Urothelium cell line (cell line): ENCODE results near the gene OSGIN1.

Experiments used
- DNase-seq: peaks from one replicate; pipeline ENCODE4 v3.0.0; 2011; ENCODE audit warnings: low spot score, mixed read lengths
- FAIRE-seq: peaks from 2 replicates; lab custom pipeline; 2011; peaks lifted over from hg19 to GRCh38; lab: Jason Lieb, UNC

Gene OSGIN1, protein sequence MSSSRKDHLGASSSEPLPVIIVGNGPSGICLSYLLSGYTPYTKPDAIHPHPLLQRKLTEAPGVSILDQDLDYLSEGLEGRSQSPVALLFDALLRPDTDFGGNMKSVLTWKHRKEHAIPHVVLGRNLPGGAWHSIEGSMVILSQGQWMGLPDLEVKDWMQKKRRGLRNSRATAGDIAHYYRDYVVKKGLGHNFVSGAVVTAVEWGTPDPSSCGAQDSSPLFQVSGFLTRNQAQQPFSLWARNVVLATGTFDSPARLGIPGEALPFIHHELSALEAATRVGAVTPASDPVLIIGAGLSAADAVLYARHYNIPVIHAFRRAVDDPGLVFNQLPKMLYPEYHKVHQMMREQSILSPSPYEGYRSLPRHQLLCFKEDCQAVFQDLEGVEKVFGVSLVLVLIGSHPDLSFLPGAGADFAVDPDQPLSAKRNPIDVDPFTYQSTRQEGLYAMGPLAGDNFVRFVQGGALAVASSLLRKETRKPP

DNA sequence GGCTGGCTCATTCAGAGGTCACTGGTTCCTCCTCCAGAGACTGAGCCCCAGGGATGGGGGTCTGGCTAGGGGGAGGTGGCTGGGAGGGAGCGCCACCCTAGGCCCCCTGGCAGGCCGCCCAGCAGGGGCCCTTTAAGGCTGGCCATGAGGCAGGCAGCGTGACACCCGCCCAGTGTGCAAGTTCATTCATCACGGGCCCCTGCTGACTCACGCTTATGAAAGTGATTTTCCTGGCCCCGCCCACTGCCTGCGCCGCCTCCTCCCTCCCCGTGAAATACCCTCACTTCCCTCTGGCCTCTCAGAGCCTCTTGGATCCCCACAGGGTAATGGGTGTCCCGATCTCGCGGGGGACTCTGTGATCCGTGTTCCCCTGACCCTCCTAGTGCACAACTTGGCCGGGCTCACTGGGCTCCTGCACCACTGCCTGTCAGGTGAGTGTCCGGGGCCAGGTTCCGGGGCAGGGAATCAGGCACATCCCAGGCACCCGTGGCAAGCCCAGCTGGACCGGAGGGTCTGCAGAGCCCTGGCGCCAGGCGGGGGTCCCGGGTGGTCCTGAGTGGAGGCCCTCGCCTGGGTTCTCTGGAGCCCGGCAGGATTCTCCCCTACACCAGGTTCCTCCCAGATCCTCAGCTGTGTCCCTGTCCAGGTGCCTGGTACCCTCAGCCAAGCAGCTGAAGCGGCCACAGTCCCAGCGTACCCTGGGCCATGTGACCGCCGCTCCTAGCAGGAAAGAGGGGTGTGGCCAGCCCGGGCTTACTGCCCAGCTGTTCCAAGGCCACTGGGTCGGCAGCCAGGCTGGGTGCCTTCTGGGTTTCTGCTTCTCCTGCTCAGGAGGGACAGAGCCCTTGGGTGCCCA is at the start of gene OSGIN1:
Gene OSGIN1, plus strand, starts transcription at position 301 of the 856 bp plus-strand sequence. CDS start 4,432 bp downstream, outside the sequence.
- FAIRE-seq (no peak), DNase-seq (peak; percentile 95)

DNA sequence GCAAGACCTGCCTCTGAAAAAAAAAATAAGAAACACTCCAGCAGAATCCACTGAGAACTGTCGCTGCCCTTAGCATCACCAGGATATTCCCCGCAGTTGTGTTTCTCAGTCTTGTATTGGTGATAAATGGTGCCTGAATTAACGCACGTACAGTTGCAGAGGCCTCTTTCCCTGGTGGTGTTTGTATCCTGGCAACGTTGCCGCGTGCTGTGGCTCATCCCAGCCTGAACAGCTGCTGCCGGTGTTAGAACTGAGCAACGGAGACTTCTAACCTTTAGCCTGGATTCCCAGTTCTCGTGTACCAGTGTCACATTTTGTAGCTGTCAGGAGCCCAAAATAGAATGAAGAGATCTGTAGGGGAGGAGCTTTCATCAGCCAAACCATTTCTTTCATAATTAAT is 49.3 kb upstream of the OSGIN1 start:
- FAIRE-seq = no peak
- no peak for DNase-seq

DNA sequence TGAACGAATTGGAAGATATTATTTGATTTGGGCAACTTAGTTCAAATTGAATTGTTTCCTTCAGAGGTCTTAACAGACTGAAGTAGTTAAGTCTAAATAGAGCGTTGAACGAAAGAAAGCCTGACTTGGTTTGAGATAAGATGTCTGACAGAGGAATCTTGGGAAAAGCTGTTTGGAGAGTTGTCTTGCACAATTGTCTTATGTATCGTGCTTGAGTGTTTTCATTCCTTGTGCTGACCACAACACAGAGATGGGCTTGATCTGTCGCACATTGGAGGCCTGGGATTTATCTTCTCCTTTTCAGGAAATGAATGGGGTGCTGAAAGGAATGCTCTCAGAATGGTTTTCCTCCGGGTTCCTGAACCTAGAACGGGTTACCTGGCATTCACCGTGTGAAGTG is 46.4 kb upstream of the OSGIN1 start:
- DNase-seq (no peak), FAIRE-seq (no peak)

DNA sequence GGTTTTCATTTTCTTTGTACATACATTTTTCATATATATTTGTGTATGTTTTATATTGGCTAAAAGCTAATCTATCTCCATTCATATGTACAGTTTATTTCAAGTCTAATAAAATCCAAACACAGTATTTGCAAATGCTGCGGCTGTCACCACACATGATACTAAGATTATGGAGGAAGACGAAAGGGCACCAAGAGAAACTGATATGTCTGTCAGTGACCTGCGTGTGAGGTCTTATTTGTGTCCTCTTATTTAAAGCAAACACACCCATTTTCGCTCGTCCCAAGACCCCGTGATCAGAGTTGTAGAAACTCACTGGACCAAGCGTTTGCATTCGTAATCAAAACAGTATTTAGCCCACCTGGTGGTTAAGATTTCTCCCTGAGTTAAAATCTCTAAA is 45.9 kb upstream of the OSGIN1 start:
- FAIRE-seq (no peak), DNase-seq (no peak)

DNA sequence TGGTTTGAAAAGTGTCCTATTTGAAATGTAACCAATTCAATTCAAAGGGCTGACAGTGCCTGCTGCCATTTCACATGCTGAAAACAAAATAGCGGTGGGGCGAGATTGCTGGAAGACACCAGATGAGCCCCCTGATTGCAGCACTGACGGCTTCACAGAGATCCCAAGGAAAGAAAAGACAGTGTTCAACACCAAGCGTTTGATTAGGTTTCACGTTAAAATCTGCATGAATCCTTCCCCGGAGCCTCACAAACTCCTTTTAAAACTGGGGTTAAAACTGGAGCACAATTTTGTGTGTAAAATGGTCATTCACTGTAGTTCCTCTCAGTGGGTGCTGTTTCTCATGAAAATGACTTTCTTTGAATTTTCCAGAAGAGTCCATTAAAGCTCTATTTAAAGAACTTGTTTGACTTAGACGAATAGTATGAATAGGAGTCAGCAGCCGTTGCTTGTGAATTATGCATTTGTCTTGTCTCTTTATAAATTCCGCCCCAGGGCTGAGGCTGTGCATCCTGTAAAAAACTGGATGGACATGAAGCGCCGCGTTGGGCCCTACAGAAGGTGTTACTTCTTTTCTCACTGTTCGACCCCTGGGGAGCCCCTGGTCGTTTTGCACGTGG is 45.3 kb upstream of the OSGIN1 start:
- DNase-seq (no peak), FAIRE-seq (no peak)

DNA sequence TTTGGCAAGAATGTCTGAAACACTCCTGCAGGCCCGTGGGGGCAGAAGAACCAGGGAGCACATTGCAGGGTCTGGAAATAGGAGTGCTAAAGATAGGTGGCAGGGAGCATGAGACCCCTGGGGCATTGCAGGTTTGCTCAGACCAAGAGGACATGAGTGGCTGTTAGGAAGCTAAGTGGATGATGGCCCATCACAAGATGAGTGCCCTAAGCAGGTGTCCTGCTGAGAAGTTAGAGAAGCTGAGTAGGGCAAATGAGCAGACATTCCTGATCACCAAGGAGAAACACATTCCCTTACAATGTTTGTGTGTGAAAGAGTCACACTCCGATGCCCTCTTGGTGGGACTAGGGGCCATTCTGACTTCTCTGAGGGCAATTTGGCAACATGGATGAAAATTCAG is 44.2 kb upstream of the OSGIN1 start:
- no peak for FAIRE-seq

DNA sequence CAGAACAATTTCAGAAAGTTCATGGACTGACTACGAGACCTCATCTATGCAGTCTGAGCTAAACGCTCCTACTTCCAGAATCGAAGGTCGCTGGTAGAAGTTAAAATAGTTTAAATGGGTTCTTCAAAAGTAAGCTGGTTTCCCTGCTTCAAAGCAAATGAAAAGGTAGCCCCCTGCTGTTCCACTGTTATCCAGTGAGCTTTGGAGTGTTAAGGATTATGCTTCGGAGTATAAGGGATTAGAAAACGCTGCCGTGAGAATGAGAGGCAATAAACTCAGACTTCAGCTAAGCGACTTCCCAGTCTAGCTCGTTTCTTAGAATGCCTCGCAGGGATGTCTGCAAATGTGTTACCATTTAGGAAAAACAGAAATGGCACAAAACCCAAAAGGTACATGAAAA is 41.8 kb upstream of the OSGIN1 start:
- FAIRE-seq (no peak), DNase-seq (no peak)

More for the DNA sequence above, 44.2 kb upstream of the OSGIN1 start:
- no peak for DNase-seq

DNA sequence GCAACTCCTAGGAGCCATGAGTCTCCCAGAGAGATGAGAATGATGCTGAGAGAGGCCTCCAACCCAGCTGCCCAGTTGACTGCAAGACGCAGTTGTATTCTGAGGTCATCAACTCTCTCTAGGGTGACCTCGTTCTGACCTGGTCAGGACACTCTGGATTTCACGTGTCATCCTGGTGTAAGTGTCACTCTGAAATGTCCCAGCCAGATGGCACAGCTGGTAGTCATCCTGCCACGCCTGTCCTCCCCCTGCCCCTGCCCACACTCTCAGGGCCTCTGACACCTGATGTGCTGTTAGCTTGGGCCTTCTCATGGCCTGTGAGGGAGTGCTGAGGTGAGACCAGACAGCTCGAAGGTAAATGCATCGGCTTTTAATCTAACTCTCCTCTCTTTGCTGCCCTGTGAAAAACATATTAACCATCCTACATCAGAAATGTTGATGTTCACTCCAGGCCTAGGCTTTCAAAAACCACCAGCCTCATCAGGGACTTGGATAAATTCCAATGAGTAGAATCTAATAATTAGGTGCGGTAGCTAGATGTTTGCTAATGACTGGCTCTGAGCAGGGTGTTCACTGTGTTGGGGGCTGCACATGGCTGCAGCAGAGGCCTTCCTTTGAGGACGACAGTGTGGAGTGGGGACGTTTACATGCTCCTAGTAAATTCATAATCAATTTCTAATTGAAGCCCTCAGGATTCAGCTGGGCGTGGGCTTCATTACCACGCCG is 40.4 kb upstream of the OSGIN1 start:
- DNase-seq = no peak
- FAIRE-seq = no peak

DNA sequence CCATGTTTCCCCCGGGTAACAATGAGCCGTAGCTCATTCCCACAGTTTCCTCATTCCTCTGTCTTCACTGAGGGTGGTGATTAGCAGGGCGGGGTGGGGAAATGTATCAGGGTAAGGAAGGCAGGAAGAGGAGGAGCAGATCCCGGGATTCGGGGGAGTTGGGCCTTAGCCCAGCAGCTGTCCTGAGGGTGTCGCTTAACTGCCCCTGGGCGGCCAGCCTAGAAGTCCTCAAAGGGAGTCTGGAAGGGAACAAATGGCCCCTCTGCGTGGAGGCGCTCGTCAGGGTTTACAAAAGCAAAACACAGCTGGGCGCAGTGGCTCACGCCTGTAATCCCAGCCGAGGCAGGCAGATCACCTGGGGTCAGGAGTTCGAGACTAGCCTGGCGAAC is 39.8 kb upstream of the OSGIN1 start:
- DNase-seq (no peak), FAIRE-seq (no peak)

DNA sequence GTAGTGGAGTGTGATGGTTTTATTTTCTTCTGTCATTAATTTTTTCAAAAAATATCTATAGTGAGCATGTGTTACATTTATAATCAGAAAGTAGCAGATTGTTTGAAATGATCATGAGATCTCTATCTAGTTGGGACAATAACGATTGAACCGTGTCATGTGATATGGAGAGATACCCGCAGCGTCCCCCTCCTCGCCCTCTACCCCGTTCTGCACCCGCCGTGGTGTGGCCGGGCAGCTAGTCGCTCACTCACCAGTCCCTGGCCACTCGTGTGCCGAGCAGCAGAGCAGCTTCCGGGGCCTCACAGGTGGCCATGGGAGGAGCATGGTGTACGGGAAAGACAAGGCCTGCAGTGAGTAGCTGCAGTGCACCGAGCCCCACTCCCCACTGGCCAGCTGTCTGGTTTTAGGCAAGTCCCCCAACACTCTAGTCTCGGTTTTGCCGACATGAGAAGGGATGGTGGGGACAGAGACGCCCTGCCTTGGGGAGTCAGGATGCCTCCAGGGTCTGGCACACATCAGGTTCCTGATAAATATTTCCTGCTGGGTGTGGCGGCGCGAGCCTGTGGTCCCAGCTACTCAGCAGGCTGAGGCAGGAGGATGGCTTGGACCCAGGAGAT is 38.8 kb upstream of the OSGIN1 start:
- FAIRE-seq (no peak), DNase-seq (no peak)

DNA sequence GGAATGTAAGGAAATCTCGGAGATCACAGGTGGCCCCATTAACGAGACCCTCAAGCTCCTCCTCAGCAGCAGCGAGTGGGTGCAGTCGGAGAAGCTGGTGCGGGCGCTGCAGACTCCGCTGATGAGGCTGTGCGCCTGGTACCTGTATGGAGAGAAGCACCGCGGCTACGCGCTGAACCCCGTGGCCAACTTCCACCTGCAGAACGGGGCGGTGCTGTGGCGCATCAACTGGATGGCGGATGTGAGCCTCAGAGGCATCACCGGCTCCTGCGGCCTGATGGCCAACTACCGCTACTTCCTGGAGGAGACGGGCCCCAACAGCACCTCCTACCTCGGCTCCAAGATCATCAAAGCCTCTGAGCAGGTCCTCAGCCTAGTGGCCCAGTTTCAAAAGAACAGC is 38.0 kb upstream of the OSGIN1 start:
- FAIRE-seq (no peak), DNase-seq (no peak)

DNA sequence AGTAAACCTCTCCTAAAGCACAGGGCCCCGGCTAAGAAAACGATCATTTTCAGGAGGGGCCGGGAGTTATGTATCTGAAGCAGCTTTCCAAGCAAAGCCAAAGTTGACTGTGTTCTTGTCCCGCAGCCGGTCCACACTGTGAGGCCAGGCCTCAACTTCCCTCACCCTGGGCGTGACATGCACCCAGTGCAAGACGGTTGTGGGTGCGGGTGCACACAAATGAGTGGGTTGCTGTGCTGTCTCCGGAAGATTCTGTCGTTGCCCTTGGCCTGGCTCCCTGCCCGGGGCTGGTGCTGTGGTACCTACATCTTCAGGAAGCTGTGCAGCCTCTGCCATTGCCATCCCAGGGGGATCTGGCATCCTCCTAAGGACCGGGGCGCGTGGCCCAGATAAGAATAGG is 37.5 kb upstream of the OSGIN1 start:
- DNase-seq (no peak), FAIRE-seq (no peak)

DNA sequence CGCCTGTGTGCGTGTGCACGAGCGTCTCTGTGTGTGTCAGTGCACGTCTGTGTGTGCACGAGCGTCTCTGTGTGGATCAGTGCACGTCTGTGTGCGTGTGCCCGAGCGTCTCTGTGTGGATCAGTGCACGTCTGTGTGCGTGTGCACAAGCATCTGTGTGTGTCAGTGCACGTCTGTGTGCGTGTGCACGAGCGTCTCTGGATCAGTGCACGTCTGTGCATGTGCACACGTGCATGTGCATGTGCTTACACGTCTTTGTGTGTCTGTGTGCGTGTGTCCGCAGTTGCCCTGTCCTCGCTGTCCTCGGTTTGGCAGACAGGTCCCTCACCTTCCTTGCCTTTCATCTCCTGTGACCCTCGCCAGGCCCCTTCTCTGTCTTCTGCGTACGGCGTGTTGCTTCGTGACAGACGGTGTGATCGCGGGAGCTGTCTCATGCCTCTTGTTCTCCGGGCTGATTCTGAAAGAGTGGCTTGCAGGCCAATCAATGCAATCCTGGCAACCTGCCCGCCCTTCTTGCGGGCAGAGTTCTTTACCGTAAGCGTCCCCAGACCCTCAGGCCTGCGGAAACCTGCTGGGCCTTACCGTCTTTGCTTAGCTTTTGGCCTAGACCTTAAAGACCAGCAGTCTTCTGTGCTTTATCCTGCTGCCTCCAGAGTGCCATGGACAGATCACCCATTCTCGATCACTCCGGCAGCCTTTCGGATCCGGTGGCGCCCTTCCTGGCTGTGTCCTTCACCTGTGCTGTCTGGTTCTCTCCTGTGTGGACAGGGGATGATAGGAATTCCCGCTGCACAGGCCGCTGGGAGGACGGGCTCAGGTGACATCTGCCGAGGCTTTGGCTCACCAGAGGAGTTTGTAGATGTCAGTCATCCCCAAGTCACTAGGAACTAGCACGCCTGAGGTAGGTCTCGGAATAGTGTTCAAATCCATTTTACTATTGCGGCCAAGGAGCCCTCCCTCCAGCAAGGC is 35.6 kb upstream of the OSGIN1 start:
- DNase-seq (no peak), FAIRE-seq (no peak)

DNA sequence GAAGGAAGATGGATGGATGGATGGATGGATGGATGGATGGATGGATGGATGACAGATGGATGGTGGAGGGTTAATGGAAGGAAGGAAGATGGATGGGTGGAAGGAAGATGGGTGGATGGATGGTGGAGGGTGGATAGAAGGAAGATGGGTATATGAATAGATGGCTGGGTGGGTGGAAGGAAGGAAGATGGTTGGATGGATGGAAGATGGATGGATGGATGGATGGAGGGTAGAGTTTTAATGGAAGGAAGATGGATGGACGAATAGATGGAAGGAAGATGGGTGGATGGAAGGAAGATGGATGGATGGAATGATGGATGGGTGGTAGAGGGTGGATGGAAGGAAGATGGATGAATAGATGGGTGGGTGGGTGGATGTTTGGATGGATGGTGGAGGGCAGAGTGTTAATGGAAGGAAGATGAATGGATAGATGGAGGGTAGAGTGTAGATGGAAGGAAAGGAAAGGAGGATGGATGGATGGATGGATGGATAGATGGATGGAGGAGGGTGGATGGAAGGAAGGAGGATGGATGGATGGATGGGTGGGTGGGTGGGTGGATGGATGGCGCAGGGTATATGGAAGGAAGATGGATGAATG is 32.0 kb upstream of the OSGIN1 start:
- DNase-seq (no peak), FAIRE-seq (no peak)

DNA sequence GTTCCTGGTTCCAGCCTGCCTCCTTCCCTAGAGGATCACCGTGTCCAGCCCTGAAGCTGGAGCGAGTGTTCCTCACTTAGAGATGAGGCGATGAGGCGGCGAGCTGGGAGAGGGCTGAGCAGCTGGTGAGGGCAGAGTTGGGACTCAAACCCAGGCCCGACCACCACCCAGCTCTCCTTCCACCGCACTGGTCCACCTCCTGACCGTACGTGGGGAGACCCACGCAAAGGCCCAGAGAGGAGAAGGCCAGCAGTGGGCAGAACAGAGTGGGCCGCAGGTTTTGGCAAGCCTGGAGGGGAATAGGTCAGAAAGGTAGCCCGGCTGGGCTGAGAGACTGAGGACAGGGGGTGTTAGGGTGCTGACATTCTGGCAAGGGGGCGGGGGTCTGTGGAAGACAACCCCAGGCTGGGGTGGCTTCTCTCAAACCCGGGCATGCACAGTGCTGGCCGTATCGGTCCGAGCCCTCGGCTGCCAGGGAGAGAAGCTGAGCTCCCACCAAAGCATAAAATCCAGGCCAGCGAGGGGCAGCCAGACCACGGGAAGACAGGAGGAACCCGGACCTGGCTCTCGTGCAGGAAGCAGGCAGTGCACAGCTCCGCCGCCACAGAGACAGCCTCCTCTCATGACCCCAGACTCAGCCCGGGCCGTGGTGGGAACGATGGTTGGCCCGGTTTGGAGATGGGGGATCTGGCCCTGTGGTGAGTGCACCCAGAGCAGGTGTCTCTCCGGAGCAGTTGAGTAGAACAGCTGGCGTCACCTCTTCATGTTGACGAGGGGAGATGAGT is 29.3 kb upstream of the OSGIN1 start:
- DNase-seq = no peak
- no peak for FAIRE-seq

DNA sequence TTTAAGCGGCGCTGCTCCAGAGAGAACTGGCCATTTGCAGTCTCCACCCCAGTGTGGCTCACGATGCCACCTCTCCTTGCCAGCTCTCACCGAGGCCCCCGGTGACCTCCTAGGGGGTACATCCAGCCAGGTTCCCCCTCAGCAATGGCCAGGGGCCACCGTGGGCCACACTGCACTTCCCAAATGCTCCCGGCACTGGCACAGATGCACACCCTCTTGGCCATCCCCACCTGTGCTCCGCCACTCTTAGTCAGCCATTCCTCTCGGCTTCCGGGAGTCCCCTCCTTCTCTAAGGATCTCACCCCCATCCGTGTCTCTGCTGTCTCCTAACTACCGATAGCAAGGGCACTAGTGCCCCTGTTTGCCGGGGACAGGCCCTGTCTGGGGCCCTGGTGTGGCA is 28.4 kb upstream of the OSGIN1 start:
- DNase-seq (no peak), FAIRE-seq (no peak)

DNA sequence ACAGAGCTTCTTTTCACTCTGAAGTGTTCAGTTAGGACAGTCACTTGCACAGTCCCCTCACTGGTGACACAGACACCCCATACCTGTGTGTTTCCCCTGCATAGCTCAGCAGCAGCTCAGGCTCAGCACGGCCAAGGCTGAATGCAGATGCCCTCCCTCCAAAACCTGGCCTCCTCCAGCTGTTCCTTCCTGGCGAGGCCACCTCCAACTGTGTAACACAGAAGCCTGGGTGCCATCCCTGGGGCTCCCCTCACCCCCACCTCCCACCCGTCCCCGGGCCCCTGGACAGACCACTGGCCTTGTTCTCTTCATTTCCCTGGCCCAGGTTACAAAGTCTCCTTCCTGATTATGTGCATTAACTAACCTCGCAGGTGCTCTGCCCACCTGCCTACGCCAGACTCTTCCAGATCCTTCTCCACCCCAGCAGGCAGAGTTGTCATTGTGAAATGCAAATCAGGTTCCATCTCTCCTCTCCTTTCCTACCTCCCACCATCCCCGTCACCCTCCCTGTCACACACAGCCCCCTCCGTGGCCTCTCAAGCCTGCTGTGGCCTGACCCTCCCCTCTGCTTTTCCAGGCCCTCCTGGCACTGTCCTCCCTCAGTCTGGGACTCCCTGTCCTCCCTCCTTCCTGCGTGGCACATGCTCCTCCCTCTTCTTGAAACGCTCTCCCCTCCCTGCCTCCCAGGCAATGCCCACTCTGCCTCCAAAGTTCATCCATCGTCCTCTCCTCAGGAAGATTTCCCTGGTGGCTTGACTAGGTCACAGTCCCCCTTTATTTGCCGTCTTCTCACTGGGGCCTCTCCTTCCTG is 27.7 kb upstream of the OSGIN1 start:
- DNase-seq (no peak), FAIRE-seq (no peak)
